ENCODE measurements around the gene IGSF21. TPM values are rescaled to one million over a fixed set of nuclear protein-coding genes. Genes with fewer than 3 reads are reported as not detected.

Gene IGSF21
- total and polyA plus RNA-seq, 10 of the 15 experiments (the other 5 are each of a cell fraction or from before 2014, with no cell fraction given), result 0.03 to 0.49 TPM; not detected in 8

DNA sequence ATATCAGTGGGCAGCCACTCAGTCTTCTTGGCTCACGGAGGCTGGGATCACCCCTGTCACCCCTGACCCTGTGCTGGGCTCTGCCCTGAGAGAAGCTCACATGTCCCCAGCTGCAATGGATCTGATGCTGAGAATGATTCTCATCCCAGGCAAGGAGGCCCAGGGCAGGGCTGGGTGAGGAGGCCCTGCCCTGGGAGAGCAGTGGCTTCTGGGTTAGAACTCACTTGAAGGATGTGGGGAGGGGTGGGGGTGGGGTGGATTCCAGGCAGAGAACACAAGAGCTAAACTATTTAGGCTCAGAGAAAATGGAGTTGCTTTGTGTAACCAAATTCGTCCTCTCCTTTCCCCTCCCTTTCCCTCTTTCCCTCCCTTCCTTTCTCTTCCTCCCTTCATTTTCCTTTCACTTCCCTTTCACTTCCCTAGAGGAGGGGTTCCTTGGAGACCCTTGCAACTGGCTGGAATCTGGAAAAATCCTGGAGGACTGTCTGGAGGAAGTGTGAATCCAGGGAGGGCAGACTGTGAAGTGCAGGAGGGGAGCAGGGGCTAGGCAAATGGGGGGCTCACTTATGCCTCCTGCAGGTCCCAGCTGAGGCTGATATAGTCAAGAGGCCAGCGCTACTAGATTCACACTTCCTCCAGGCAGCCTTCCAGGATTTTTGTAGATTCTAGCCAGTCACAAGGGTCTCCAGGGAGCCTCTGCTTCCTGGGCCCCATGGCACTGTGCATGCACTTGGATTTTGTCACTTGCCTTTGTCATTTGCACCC is 47.0 kb downstream of the IGSF21 start:
- H3K27me3 ChIP-seq (replicated peaks in 1 of 2; ENCODE audit: control insufficient read depth in 2 of 2, insufficient read depth in 2 of 2, low read length in 1 of 2), result no peaks in the 10 kb centered on the region; a peak in 3 of 4 replicates
- TF ChIP-seq RBBP5 (conservative IDR thresholded peaks at IDR 0.05) (no peak), POLR2A (IDR thresholded peaks at IDR 0.05; ENCODE audit: low read depth, low read length) (no peak), RAD21 (IDR thresholded peaks at IDR 0.05; ENCODE audit: insufficient read depth, low read depth, low read length) (no peak), SMAD5 (IDR thresholded peaks at IDR 0.05; ENCODE audit: low read depth) (no peak)
- TF ChIP-seq, protein P1, sequence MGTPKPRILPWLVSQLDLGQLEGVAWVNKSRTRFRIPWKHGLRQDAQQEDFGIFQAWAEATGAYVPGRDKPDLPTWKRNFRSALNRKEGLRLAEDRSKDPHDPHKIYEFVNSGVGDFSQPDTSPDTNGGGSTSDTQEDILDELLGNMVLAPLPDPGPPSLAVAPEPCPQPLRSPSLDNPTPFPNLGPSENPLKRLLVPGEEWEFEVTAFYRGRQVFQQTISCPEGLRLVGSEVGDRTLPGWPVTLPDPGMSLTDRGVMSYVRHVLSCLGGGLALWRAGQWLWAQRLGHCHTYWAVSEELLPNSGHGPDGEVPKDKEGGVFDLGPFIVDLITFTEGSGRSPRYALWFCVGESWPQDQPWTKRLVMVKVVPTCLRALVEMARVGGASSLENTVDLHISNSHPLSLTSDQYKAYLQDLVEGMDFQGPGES (IDR thresholded peaks at IDR 0.05), result no peak
- H4K20me1 ChIP-seq (ENCODE audit: control insufficient read depth, insufficient read depth), result no peaks in the 10 kb centered on the region
- no peaks in the 10 kb centered on the region for H3K36me3 ChIP-seq (ENCODE audit: control insufficient read depth in 2 of 2, insufficient read depth in 2 of 2, low read length in 1 of 2)
- POLR2A ChIA-PET, result no interaction called here
- H2AFZ ChIP-seq (ENCODE audit: control insufficient read depth, low read depth, low read length), result no peak overlapping the region
- RAD21 ChIA-PET (ENCODE audit: unreplicated experiment), result no interaction called here
- DNase-seq (ENCODE audit: low read depth, low spot score) (no peak), FAIRE-seq (no peak), ATAC-seq (no peak)
- no peak overlapping the region for H3K27ac ChIP-seq (ENCODE audit: control insufficient read depth, insufficient read depth)
- H3K9me3 ChIP-seq (replicated peaks; ENCODE audit: control insufficient read depth, insufficient read depth, low read length), result no peaks in the 10 kb centered on the region
- SMC1A ChIA-PET (ENCODE audit: uncharacterized antibody, unreplicated experiment), result no interaction called here
- H3K4me3 ChIP-seq, result no peak overlapping the region
- H3K4me1 ChIP-seq (ENCODE audit: control insufficient read depth, insufficient read depth, low read length), result no peaks in the 10 kb centered on the region
- H3K4me2 ChIP-seq (ENCODE audit: control insufficient read depth, insufficient read depth), result no peak overlapping the region
- intact Hi-C loops (cut with micrococcal nuclease; ENCODE audit: unreplicated experiment), result no loop called here
- no TSS peak for BruUV-seq (replicated peaks)
- 4% methylated on average over 3 of the region's 3 CpGs for WGBS (ENCODE audit: insufficient coverage, insufficient replicate concordance, low lambda C conversion rate, missing lambda C conversion rate)
- H3K9ac ChIP-seq (ENCODE audit: control insufficient read depth, insufficient read depth, low read length), result no peak overlapping the region
- CTCF ChIA-PET, result no interaction called here
- in situ Hi-C loops (cut with MboI), result no loop called here
- H3K79me2 ChIP-seq (ENCODE audit: control insufficient read depth, insufficient read depth, low read length), result no peaks in the 10 kb centered on the region

GRCh38 chr1:18155881-18156385 is 48.3 kb downstream of the IGSF21 start:
- Histone ChIP-seq H3K9ac (ENCODE audit: control insufficient read depth, insufficient read depth, low read length) (no peak overlapping the region), H3K27me3 (replicated peaks in 1 of 2; ENCODE audit: control insufficient read depth in 2 of 2, insufficient read depth in 2 of 2, low read length in 1 of 2) (no peaks in the 10 kb centered on the region; a peak in 2 of 4 replicates), H3K4me1 (ENCODE audit: control insufficient read depth, insufficient read depth, low read length) (no peaks in the 10 kb centered on the region), H3K4me3 (no peak overlapping the region), H2AFZ (ENCODE audit: control insufficient read depth, low read depth, low read length) (no peak overlapping the region), H3K4me2 (ENCODE audit: control insufficient read depth, insufficient read depth) (no peak overlapping the region), H3K36me3 (ENCODE audit: control insufficient read depth in 2 of 2, insufficient read depth in 2 of 2, low read length in 1 of 2) (no peaks in the 10 kb centered on the region), H3K9me3 (replicated peaks; ENCODE audit: control insufficient read depth, insufficient read depth, low read length) (no peaks in the 10 kb centered on the region), H4K20me1 (ENCODE audit: control insufficient read depth, insufficient read depth) (no peaks in the 10 kb centered on the region), H3K27ac (ENCODE audit: control insufficient read depth, insufficient read depth) (no peak overlapping the region), H3K79me2 (ENCODE audit: control insufficient read depth, insufficient read depth, low read length) (no peaks in the 10 kb centered on the region)
- WGBS (ENCODE audit: insufficient coverage, insufficient replicate concordance, low lambda C conversion rate, missing lambda C conversion rate), result 49% methylated on average over 13 of the region's 13 CpGs
- ChIA-PET SMC1A (ENCODE audit: uncharacterized antibody, unreplicated experiment) (no interaction called here), CTCF (no interaction called here), RAD21 (ENCODE audit: unreplicated experiment) (no interaction called here), POLR2A (no interaction called here)
- FAIRE-seq, result no peak
- no peak for DNase-seq (ENCODE audit: low read depth, low spot score)
- TF ChIP-seq PRDM15 (CRISPR knock-in tag; IDR thresholded peaks at IDR 0.05) (no peak), ZNF384 (IDR thresholded peaks at IDR 0.05; ENCODE audit: borderline replicate concordance, low read depth, low read length) (no peak)
- intact Hi-C loops (cut with micrococcal nuclease; ENCODE audit: unreplicated experiment), result no loop called here
- ATAC-seq, result no peak
- in situ Hi-C loops (cut with MboI), result no loop called here
- no TSS peak for BruUV-seq (replicated peaks)

All from GM12878 (cell line).